Measurements from ENCODE around the gene TMEFF1.
A peak's percentile ranks its signal among the peaks of the same experiment; 100 is the strongest.
"Not testable (repeated sequence)": the region's sequence is repeated elsewhere in the genome, so short reads cannot be mapped to it uniquely, and the experiment has no call there.

Gene TMEFF1

GRCh38 chr9:100498592-100498991 lies 25.6 kb downstream of the TMEFF1 start:
- DNase-seq = no peak

- no peak for DNase-seq
Observed at GRCh38 chr9:100499460-100499859, 26.5 kb downstream of the TMEFF1 start.

- no peak for DNase-seq
Observed at GRCh38 chr9:100499866-100500265, 26.9 kb downstream of the TMEFF1 start.

GRCh38 chr9:100505564-100506159 lies 32.7 kb downstream of the TMEFF1 start:
- DNase-seq = peak; percentile 80

GRCh38 chr9:100507350-100507749 lies 34.4 kb downstream of the TMEFF1 start:
- not testable (repeated sequence) for DNase-seq

GRCh38 chr9:100511205-100511604 lies 38.3 kb downstream of the TMEFF1 start:
- no peak for DNase-seq

- no peak for DNase-seq
Observed at GRCh38 chr9:100515578-100516494, 42.9 kb downstream of the TMEFF1 start.

- no peak for DNase-seq
Observed at GRCh38 chr9:100521282-100521681, 48.3 kb downstream of the TMEFF1 start.

GRCh38 chr9:100525563-100525962 lies 52.6 kb downstream of the TMEFF1 start:
- DNase-seq = no peak

- not testable (repeated sequence) for DNase-seq
Observed at GRCh38 chr9:100527180-100527794, 54.3 kb downstream of the TMEFF1 start.

- DNase-seq = peak; percentile 96
Observed at GRCh38 chr9:100534401-100534800, 61.5 kb downstream of the TMEFF1 start.

- DNase-seq = no peak
Observed at GRCh38 chr9:100540327-100540726, 67.4 kb downstream of the TMEFF1 start.

GRCh38 chr9:100549048-100549447 lies 76.1 kb downstream of the TMEFF1 start:
- no peak for DNase-seq

- no peak for DNase-seq
Observed at GRCh38 chr9:100554935-100555401, 82.0 kb downstream of the TMEFF1 start.

- no peak for DNase-seq
Observed at GRCh38 chr9:100555471-100555870, 82.5 kb downstream of the TMEFF1 start.

- DNase-seq = no peak
Observed at GRCh38 chr9:100557053-100557452, 84.1 kb downstream of the TMEFF1 start.

- DNase-seq = no peak
Observed at GRCh38 chr9:100561256-100561655, 88.3 kb downstream of the TMEFF1 start.

- no peak for DNase-seq
Observed at GRCh38 chr9:100567856-100568255, 94.9 kb downstream of the TMEFF1 start.

- DNase-seq = peak; percentile 20
Observed at GRCh38 chr9:100573655-100574260, 100.8 kb downstream of the TMEFF1 start.

- no peak for DNase-seq
Observed at GRCh38 chr9:100575006-100575405, 102.1 kb downstream of the TMEFF1 start.

GRCh38 chr9:100575765-100576386 lies 102.9 kb downstream of the TMEFF1 start:
- DNase-seq = no peak

GRCh38 chr9:100577776-100578448 lies 105.0 kb downstream of the TMEFF1 start, which contains the start of gene CAVIN4:
CAVIN4 (plus strand) TSS chr9:100578079; CDS start chr9:100578144, 65 bp downstream.
- DNase-seq = no peak
